NCI-H2029 (cell line): ENCODE results near the gene ZNHIT6.
A peak's percentile ranks its signal among the peaks of the same experiment; 100 is the strongest.
"Not testable (repeated sequence)": the region's sequence is repeated elsewhere in the genome, so short reads cannot be mapped to it uniquely, and the experiment has no call there.

Experiments used
- DNase-seq: peaks from one replicate; lab custom pipeline; 2025; lab: John Stamatoyannopoulos, UW

ZNHIT6 gene, protein sequence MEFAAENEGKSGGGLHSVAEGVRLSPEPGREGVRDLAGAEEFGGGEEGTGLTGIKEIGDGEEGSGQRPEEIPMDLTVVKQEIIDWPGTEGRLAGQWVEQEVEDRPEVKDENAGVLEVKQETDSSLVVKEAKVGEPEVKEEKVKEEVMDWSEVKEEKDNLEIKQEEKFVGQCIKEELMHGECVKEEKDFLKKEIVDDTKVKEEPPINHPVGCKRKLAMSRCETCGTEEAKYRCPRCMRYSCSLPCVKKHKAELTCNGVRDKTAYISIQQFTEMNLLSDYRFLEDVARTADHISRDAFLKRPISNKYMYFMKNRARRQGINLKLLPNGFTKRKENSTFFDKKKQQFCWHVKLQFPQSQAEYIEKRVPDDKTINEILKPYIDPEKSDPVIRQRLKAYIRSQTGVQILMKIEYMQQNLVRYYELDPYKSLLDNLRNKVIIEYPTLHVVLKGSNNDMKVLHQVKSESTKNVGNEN

GRCh38 chr1:85707990-85708828 is at the start of gene ZNHIT6:
ZNHIT6 (minus strand) TSS chr1:85708433; CDS start chr1:85708284, 149 bp downstream.
- peak; percentile 98 for DNase-seq

GRCh38 chr1:85756864-85757263 is 48.6 kb upstream of the ZNHIT6 start:
- no peak for DNase-seq

- no peak for DNase-seq
These were observed 39.9 kb upstream of the ZNHIT6 start for GRCh38 chr1:85748120-85748519.

- no peak for DNase-seq
These were observed 38.5 kb upstream of the ZNHIT6 start for GRCh38 chr1:85746777-85747176.

GRCh38 chr1:85743814-85744213 is 35.6 kb upstream of the ZNHIT6 start:
- no peak for DNase-seq

GRCh38 chr1:85734931-85735330 is 26.7 kb upstream of the ZNHIT6 start:
- DNase-seq, result no peak

- DNase-seq, result no peak
These were observed 10.6 kb upstream of the ZNHIT6 start for GRCh38 chr1:85718678-85719340.

DNA sequence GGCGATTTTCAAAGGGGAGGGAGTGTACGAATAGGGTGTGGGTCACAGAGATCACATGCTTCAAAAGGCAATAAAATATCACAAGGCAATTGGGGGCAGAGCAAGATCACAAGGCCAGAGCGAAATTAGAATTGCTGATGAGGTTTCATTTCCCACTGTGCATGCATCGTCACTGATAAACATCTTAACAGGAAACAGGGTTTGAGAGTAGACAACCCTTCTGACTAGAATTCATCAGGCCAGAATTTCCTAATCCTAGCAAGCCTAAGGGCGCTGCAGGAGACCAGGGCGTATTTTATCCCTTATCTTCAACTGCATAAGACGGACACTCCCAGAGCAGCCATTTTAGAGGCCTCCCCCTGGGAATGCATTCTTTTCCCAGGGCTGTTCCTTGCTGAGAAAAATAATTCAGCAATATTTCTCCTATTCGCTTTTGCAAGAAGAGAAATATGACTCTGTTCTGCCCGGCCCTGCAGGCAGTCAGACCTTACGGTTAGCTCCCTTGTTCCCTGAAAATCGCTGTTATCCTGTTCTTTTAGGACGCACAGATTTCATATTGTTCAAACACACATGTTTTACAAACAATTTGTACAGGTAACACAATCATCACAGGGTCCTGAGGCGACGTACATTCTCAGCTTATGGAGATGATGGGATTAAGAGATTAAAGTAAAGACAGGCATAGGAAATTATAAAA is 6.3 kb upstream of the ZNHIT6 start:
- DNase-seq, result not testable (repeated sequence)

DNA sequence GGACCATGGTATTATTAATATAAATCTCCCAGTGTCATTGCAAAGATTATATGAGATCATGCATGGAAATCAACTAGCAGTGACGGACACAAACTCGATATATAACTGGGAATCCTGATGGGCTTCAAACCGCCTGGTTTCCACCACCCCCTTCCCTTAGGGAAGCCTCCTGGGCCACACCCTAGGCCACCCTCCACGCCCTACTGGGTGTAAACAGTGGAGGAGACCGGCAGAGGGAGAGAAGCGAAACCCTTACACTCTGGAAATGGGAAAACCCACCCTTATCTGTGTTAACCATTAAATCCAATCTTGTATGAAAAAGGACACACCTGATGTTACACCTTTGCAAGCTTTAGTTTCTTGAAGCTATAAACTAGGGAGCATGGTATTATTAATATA is 595 bp upstream of the ZNHIT6 start:
- DNase-seq, result no peak

GRCh38 chr1:85707267-85707989 is 805 bp downstream of the ZNHIT6 start:
- DNase-seq, result no peak

GRCh38 chr1:85705940-85706339 is 2.3 kb downstream of the ZNHIT6 start:
- no peak for DNase-seq

DNA sequence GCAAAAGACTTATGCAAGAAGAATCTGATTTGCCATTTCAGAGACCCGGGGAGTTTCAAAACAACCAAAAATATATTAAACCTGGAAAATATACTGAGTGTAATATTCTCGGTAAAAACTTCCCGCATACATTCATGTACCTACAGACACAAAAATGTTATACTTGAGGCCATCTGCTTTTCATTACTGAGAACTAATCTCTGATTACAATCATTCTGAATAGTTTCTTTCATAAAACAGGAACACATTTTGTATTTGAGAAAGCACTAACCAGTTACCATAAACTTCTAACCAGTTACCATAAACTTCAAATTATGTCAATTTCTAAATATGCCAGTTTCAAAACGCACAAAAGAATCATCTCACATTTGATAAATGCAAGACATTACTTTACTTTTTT is 7.8 kb downstream of the ZNHIT6 start:
- no peak for DNase-seq

DNA sequence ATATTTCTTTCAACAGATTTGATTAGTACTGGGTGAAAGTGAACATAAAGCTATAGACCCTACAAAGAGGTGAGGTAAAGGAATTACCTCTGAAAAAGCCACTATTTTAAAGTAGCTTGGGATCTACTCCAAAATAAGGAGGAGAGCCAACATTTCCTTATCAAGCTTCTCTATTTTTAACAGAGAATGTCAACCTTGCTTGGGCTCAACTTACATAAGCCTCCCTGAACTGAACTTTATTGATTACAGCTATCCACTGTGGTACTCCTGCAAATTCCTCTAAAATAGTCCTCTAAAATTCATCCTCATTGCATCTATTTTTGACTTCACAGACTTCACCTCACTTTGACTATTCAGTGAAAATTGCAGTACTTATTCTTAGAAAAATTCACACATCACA is 10.3 kb downstream of the ZNHIT6 start:
- DNase-seq, result no peak

DNA sequence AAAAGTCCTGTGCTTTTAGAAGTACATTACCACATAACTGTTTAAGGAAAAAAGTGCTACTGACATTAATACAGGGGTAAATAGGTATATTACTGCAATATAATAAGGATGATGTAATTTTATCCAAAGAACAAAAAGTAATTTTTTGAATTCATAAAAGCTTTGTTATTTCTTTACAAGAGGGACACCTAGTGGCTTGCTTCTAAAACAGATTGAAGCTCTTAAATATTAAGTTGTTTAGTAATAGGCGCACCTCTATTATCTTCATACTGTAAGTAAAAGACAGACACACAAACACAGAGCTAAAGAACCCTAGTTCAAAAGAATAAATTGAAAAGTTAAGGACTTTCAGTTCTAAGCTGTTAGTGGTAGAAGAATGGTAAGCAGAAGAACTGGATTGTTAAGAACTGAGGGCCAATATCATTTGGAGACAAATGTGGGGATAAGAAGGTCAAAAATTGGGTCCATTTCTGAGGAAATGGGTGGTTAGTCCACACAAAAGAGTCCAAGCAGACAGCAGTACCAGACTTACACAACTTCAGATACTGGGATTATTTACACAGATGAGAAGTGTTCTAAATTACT is 15.4 kb downstream of the ZNHIT6 start:
- DNase-seq, result no peak

- no peak for DNase-seq
These were observed 18.3 kb downstream of the ZNHIT6 start for GRCh38 chr1:85689775-85690404.

- DNase-seq, result no peak
These were observed 24.8 kb downstream of the ZNHIT6 start for GRCh38 chr1:85683292-85684025.

GRCh38 chr1:85681087-85681486 is 27.1 kb downstream of the ZNHIT6 start:
- DNase-seq, result no peak

DNA sequence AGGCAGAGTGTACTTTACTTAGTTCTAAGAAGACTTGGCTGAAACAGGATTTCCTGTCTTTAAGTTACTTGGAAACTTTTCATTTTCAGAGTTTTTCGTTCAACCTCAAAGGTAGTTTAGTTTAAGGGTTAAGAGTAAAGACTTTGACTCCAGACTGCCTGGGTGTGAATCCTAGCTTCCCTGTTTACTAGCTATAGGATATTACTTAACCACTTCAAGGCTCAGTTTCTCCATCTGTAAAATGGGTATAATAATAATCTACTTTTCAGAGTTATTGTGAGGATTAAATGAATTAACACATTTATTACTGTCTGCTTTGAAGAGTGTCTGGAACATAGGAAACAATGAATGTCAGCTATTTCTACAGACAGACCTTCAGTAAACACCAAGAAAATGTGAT is 30.0 kb downstream of the ZNHIT6 start:
- no peak for DNase-seq

DNA sequence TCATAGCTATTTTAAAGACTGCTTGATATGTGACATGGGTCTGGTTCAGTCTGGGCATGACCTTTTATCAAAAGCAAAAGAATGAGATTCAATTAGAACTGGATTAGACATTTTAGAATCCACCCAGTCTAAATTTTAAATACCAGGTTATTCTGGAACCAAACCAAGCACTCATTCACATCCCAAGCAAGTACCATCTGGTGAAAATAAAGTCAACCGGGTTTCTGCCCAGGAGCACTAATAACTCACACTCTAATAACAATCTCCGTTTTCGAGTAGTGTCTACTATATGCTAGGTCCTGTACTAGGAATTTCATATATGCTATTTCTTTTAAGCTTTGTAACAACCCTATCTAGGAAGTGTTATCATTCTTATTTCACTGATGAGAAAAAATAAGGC is 30.6 kb downstream of the ZNHIT6 start:
- DNase-seq, result no peak
